ENCODE results near the gene PARD6G. TPM values are rescaled to one million over a fixed set of nuclear protein-coding genes. Genes with fewer than 3 reads are reported as not detected.

Gene PARD6G
- total and polyA plus RNA-seq, 10 of the 15 experiments (the other 5 are each of a cell fraction or from before 2014, with no cell fraction given): 0.20 to 2.0 (median 0.60) TPM

DNA sequence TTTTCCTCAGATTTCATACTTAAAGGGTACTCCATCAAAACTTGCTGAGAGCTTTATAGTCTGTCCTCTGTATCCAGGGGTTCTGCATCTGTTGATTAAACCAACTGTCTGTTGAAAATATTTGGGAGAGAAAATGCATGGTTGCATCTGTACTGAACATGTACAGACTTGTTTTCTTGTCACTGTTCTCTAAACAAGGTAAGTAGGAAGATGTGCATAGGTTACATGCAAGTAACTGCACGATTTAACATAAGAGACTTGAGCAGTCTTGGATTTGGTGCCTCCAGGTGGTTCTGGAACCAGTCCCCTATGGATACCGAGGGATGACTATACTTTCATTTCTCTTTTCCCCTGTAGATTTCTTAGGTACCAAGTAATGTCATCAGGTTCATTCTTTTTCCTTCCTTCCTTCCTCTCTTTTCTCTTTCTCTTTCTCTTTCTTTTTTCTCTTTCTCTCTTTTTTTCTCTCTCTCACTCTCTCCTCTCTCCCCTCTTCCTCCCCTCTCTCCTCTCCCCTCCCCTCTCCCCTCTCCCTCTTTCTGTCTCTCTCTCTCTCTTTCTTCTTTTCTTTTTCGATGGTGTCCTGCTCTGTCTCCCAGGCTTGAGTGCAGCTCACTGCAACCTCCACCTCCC lies 115.0 kb downstream of the PARD6G start (continued):
- TF ChIP-seq, protein P1, sequence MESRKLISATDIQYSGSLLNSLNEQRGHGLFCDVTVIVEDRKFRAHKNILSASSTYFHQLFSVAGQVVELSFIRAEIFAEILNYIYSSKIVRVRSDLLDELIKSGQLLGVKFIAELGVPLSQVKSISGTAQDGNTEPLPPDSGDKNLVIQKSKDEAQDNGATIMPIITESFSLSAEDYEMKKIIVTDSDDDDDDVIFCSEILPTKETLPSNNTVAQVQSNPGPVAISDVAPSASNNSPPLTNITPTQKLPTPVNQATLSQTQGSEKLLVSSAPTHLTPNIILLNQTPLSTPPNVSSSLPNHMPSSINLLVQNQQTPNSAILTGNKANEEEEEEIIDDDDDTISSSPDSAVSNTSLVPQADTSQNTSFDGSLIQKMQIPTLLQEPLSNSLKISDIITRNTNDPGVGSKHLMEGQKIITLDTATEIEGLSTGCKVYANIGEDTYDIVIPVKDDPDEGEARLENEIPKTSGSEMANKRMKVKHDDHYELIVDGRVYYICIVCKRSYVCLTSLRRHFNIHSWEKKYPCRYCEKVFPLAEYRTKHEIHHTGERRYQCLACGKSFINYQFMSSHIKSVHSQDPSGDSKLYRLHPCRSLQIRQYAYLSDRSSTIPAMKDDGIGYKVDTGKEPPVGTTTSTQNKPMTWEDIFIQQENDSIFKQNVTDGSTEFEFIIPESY (IDR thresholded peaks at IDR 0.05): no peak
- TF ChIP-seq GATAD2B (conservative IDR thresholded peaks at IDR 0.05; ENCODE audit: low read depth) (no peak), IRF4 (IDR thresholded peaks at IDR 0.05; ENCODE audit: low read depth, low read length) (no peak), JUNB (IDR thresholded peaks at IDR 0.05) (no peak), CEBPB (IDR thresholded peaks at IDR 0.05; ENCODE audit: borderline replicate concordance in 1 of 2, low read depth in 2 of 2, low read length in 2 of 2) (no peak), RELA (IDR thresholded peaks at IDR 0.05; ENCODE audit: borderline replicate concordance, partially characterized antibody) (no peak), CHD1 (IDR thresholded peaks at IDR 0.05; ENCODE audit: low read depth, low read length) (no peak), ESRRA (IDR thresholded peaks at IDR 0.05; ENCODE audit: low read length) (no peak), BHLHE40 (IDR thresholded peaks at IDR 0.05; ENCODE audit: borderline replicate concordance in 1 of 2, low read depth in 2 of 2, low read length in 1 of 2) (no peak)
- TF ChIP-seq, protein P2, sequence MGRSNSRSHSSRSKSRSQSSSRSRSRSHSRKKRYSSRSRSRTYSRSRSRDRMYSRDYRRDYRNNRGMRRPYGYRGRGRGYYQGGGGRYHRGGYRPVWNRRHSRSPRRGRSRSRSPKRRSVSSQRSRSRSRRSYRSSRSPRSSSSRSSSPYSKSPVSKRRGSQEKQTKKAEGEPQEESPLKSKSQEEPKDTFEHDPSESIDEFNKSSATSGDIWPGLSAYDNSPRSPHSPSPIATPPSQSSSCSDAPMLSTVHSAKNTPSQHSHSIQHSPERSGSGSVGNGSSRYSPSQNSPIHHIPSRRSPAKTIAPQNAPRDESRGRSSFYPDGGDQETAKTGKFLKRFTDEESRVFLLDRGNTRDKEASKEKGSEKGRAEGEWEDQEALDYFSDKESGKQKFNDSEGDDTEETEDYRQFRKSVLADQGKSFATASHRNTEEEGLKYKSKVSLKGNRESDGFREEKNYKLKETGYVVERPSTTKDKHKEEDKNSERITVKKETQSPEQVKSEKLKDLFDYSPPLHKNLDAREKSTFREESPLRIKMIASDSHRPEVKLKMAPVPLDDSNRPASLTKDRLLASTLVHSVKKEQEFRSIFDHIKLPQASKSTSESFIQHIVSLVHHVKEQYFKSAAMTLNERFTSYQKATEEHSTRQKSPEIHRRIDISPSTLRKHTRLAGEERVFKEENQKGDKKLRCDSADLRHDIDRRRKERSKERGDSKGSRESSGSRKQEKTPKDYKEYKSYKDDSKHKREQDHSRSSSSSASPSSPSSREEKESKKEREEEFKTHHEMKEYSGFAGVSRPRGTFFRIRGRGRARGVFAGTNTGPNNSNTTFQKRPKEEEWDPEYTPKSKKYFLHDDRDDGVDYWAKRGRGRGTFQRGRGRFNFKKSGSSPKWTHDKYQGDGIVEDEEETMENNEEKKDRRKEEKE (IDR thresholded peaks at IDR 0.05): no peak

All from GM12878 (cell line).